Right cardiac atrium (tissue), 5 donors: Measurements from ENCODE around the gene TXN. TPM values are rescaled to one million over a fixed set of nuclear protein-coding genes. Genes with fewer than 3 reads are reported as not detected.

ENCODE experiments used
- ATAC-seq, 2 donors: fragments of 200-7000 bp; cut with Tn5 transposase; one replicate each; pipeline versions ENCODE4 v1.8.0 to v1.9.1; 2020; ENCODE audit warnings: moderate library complexity in 2 of 2, mild to moderate bottlenecking in 1 of 2
- DNase-seq, 3 donors: peaks; one replicate each; pipeline ENCODE4 v3.0.0-alpha.2; 2020
- H3K27ac ChIP-seq: one replicate; pipeline ENCODE4 v1.5.1; 2013; ENCODE audit warnings: mild to moderate bottlenecking, low read length, control low read depth, moderate library complexity
- H3K27me3 ChIP-seq: one replicate; pipeline ENCODE4 v1.6.1; 2013; ENCODE audit not compliant: control insufficient read depth, insufficient read depth
- H3K4me1 ChIP-seq: one replicate; pipeline ENCODE4 v1.6.1; 2013; ENCODE audit warnings: low read length; ENCODE audit not compliant: control insufficient read depth, insufficient read depth
- H3K4me3 ChIP-seq: one replicate; pipeline ENCODE4 v1.5.1; 2013; ENCODE audit warnings: low read length, control low read depth
- H3K9me3 ChIP-seq: one replicate; pipeline ENCODE4 v1.6.1; 2013; ENCODE audit warnings: low read length; ENCODE audit not compliant: control insufficient read depth
- WGBS: extraction: QIAGEN DNeasy Blood & Tissue Kit; methylation state at CpG from one replicate; pipeline ENCODE4 v1.1.7; 2013; 5-methylcytosine and 5-hydroxymethylcytosine counted together
- intact Hi-C, 4 donors: fragments of 100-400 bp; cut with DNase I; formaldehyde crosslinking; loops; one replicate each; pipeline versions ENCODE4 v1.11.0 to v1.14.0; 2022 to 2023
- long read RNA-seq, 4 donors: library from polyadenylated mRNA; unstranded; transcript quantifications; one replicate each; pipeline ENCODE4 v2.0.0, GENCODE V29; 2020 to 2021
- polyA plus RNA-seq: library from polyadenylated mRNA; stranded (reverse); fragments of 200-250 nt; gene quantifications from one replicate; pipeline ENCODE4 v1.2.3, GENCODE V29; 2013
- total RNA-seq, 4 donors: library from RNA; stranded (reverse); fragmentation: NEBNext Ultra II Directional; extraction: Animal tissue kit (Norgen Biotek cat#: 25700); gene quantifications; one replicate each; pipeline ENCODE4 v1.2.1, GENCODE V29; 2021
- donor health status: healthy with polysubstance abuse.
- donor health status: DM: no; HTN: yes; CAD: no.
- donor health status: DM: no; HTN: no; CAD: no.
- donor health status: DM: no; HTN: yes; CAD: no; lungs with severe emphysema.
- donor health status: DM: yes; HTN: yes; CAD: no.

The TXN gene
- total RNA-seq (10 to 100 TPM; 59.0 to 78.5 (median 64.6) TPM), polyA plus RNA-seq (95.1 TPM)
- long read RNA-seq, donor 1, transcript TXN-202 (5 exons, 869 nt), result major isoform, 36 of 36 reads
- long read RNA-seq, donor 1, partial matches to known transcripts, result 0 of 36 reads
- long read RNA-seq, donor 1, other reads (novel, unspliced or antisense), result 0 of 36 reads
- long read RNA-seq, donor 2, transcript TXN-202 (5 exons, 869 nt), result major isoform, 34 of 34 reads
- long read RNA-seq, donor 2, partial matches to known transcripts, result 0 of 34 reads
- long read RNA-seq, donor 2, other reads (novel, unspliced or antisense), result 0 of 34 reads
- long read RNA-seq, donor 3, transcript TXN-202 (5 exons, 869 nt), result major isoform, 14 of 14 reads
- long read RNA-seq, donor 3, partial matches to known transcripts, result 0 of 14 reads
- long read RNA-seq, donor 3, other reads (novel, unspliced or antisense), result 0 of 14 reads
- long read RNA-seq, donor 4, transcript TXN-202 (5 exons, 869 nt), result major isoform, 29 of 30 reads
- long read RNA-seq, donor 4, partial matches to known transcripts, result 0 of 30 reads
- long read RNA-seq, donor 4, other reads (novel, unspliced or antisense), result 1 of 30 reads

DNA sequence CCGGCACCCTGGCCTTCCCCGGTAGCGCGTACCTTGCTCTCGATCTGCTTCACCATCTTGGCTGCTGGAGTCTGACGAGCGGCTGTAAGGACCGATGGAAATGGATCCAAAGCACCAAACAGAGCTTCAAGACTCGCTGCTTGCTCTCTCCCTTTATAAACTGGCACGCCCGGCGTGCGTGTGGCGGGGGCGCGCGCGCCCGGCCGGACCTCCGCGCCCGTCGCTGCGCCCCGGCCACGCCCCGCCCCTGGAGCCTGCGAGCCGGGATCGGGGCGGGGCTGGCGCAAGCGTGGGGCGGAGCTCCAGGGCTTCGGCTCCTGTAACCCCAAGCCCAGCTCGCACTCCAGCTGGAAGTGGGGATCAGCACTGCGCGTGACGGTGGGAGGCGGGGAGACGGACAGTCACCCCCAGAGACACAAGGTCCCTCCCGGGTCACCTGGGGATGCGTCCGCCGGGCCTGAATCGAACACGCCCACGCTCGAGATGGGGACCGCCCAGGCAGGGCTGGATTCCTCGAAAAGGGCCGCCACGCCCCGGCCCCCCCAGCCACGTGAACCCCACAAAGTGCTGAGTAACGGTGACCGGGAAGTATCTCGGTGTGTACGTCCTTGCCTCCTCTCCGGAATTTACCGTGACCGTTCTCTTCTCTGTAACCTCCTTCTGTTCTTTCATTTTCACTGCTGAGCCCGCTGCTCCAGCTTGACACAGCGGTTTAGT lies at the start of gene TXN:
TSS of gene TXN (minus strand) at position 128 of the 717 bp plus-strand sequence. CDS start at position 56, 72 bp downstream.
- intact Hi-C loops, result no loop called here

DNA sequence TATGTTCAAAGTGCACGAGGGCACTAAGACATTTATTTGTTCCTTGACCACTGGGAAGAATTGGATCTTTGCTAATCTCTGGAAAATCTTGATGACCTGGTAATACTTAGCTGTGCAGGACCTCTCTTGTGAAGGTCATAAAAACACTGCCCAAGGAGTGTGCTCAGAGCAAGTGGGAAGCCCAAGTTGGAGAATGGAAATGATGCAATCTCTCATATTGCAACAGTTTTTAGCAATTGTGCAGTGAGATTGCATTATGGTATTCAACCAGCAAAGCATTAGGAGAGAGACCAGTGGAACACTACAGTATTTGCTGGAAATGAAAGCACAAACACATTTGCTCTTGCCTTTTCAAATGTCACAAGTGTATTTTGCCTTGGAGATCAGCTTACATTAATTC lies 46.8 kb upstream of the TXN start:
- no peaks in the 10 kb centered on the region for H3K9me3 ChIP-seq
- no peaks in the 10 kb centered on the region for H3K4me1 ChIP-seq
- no peak overlapping the region for H3K4me3 ChIP-seq
- ATAC-seq (no peak), DNase-seq (no peak)
- H3K27me3 ChIP-seq, result no peaks in the 10 kb centered on the region
- H3K27ac ChIP-seq, result no peak overlapping the region
- WGBS, result 80% methylated on average over 1 of the region's 1 CpG
- intact Hi-C loops, result no loop called here

More for the DNA sequence above, at the start of gene TXN:
- peak within 1 kb of the TSS; percentile 81 for H3K4me3 ChIP-seq
- no peaks in the 10 kb centered on the region for H3K27me3 ChIP-seq
- H3K9me3 ChIP-seq, result no peaks in the 10 kb centered on the region
- DNase-seq (peak; percentile 94 to 98 (median 96)), ATAC-seq (peak; percentile 95 to 96)
- WGBS, result under 1% methylated on average over 65 of the region's 65 CpGs
- H3K27ac ChIP-seq, result peak within 1 kb of the TSS; percentile 75
- H3K4me1 ChIP-seq, result peaks cover 7% of the 10 kb centered on the region

DNA sequence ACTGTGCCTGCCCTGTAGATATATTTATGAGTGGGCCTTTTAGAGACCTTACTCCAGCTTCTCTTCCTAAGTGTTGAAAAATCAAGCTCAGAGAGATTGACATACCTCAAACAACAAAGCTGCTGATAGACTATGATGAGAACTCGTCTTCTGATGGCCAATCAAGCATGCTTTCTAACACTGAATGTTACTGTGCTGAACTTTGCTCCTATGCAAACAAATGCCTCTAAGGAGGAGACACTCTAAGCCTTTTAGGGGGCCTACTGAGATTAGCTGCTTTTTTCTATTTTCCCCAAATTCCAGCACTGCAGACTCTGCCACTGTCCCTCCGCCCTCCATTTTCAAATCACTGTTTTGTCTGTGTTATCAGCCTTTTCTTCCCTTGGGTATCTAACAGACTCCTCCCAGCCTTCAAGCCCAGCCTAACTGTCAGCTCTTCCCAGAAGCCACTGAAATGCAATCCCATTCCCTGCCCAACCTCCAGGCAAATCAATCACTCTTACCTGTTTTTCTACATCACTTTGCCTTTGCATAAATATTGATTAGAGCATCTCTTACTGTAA lies 41.8 kb upstream of the TXN start:
- WGBS, result 38% methylated on average over 2 of the region's 2 CpGs
- no peaks in the 10 kb centered on the region for H3K27me3 ChIP-seq

DNA sequence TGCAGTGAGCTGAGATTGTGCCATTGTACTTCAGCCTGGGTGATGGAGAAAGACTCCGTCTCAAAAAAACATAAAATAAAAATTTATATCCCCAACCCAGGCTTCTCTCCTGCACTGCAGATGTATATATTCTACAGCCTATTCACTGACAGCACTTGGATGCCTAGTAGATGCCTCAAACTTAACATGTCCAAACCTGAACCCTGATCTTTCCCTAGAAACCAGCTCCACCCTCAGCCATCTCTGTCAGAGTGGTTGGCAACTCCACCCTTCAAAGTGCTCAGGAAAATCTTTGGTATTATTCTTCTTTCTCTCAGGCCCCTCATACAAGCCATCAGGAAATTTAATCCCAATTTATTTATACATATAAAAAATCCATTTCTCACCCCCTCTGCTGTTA lies 36.9 kb upstream of the TXN start:
- no peak for ATAC-seq
- Histone ChIP-seq H3K9me3 (no peaks in the 10 kb centered on the region), H3K27ac (no peak overlapping the region), H3K27me3 (no peaks in the 10 kb centered on the region), H3K4me1 (no peaks in the 10 kb centered on the region), H3K4me3 (no peak overlapping the region)
- 98% methylated on average over 1 of the region's 1 CpG for WGBS
- DNase-seq, result no peak
- intact Hi-C loops, result no loop called here

More for the DNA sequence above, 41.8 kb upstream of the TXN start:
- no peak overlapping the region for H3K27ac ChIP-seq
- H3K4me3 ChIP-seq, result no peak overlapping the region
- no peak for DNase-seq
- no peaks in the 10 kb centered on the region for H3K4me1 ChIP-seq
- no peak for ATAC-seq
- intact Hi-C loops, result no loop called here
- no peaks in the 10 kb centered on the region for H3K9me3 ChIP-seq

DNA sequence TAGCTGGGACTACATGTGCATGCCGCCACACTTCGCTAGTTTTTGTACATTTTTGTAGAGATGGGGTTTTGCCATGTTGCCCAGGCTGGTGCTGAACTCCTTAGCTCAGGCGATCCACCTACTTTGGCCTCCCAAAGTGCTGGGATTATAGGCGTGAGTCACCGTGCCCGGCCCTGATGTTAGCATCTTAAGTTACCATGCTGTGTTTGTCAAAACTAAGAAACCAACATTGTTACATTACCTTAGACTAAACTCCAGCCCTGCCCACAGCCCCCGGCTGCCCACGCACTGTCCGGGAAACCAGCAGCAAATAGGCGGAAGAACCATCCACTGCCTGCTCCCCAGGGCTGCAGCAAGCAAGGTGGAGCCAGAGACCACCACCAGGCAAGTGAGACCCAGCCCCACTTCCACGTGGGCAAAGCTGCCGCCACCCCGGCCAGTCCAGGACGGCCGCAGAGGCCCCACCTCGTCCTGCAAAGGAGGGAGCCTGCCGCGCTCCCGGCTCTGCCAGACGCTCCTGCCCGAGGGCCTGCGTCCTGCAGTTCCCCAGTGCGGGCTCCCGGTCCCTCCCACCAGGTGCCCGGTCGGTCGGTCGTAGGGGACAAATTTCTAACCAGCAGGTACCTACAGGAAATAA lies 35.7 kb upstream of the TXN start:
- no peak for DNase-seq
- intact Hi-C loops, result no loop called here
- no peak for ATAC-seq

GRCh38 chr9:110290001-110290400 lies 33.7 kb upstream of the TXN start:
- no peak for DNase-seq
- ATAC-seq, result no peak
- Histone ChIP-seq H3K27ac (no peak overlapping the region), H3K9me3 (no peaks in the 10 kb centered on the region), H3K27me3 (no peaks in the 10 kb centered on the region), H3K4me3 (no peak overlapping the region), H3K4me1 (no peaks in the 10 kb centered on the region)
- 77% methylated on average over 1 of the region's 1 CpG for WGBS
- intact Hi-C loops, result no loop called here

More for the DNA sequence above, 35.7 kb upstream of the TXN start:
- Histone ChIP-seq H3K4me1 (no peaks in the 10 kb centered on the region), H3K4me3 (no peak overlapping the region), H3K27ac (no peak overlapping the region), H3K9me3 (no peaks in the 10 kb centered on the region), H3K27me3 (no peaks in the 10 kb centered on the region)
- WGBS, result 88% methylated on average over 28 of the region's 28 CpGs

- no peak for ATAC-seq
- no peak overlapping the region for H3K27ac ChIP-seq
- no peaks in the 10 kb centered on the region for H3K4me1 ChIP-seq
- no peak for DNase-seq
- no peaks in the 10 kb centered on the region for H3K9me3 ChIP-seq
- H3K27me3 ChIP-seq, result no peaks in the 10 kb centered on the region
- intact Hi-C loops, result no loop called here
- WGBS, result 82% methylated on average over 4 of the region's 4 CpGs
- no peak overlapping the region for H3K4me3 ChIP-seq
These were observed 32.2 kb upstream of the TXN start for GRCh38 chr9:110288503-110288902.

DNA sequence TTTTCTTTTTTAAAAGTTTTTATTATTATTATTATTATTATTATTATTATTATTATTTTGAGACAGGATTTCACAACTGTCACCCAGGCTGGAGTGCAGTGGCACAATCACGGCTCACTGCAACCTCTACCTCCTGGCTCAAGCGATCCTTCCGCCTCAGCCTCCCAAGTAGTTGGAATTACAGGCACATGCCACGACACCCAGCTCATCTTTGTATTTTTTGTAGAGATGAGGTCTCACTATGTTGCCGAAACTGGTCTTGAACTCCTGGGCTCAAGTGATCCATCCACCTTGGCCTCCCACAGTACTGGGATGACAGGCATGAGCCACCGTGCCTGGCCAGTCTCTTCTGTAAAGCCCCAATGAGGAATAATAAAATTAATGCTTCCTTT lies 31.0 kb upstream of the TXN start:
- ATAC-seq (no peak), DNase-seq (no peak)
- Histone ChIP-seq H3K4me1 (no peaks in the 10 kb centered on the region), H3K27ac (no peak overlapping the region), H3K4me3 (no peak overlapping the region), H3K9me3 (no peaks in the 10 kb centered on the region), H3K27me3 (no peaks in the 10 kb centered on the region)
- intact Hi-C loops, result no loop called here
- WGBS, result 94% methylated on average over 6 of the region's 6 CpGs

- intact Hi-C loops, result no loop called here
- DNase-seq, result no peak
- H3K9me3 ChIP-seq, result no peaks in the 10 kb centered on the region
- no peak for ATAC-seq
- no peaks in the 10 kb centered on the region for H3K27me3 ChIP-seq
- no peak overlapping the region for H3K4me3 ChIP-seq
- H3K4me1 ChIP-seq, result no peaks in the 10 kb centered on the region
- 90% methylated on average over 6 of the region's 6 CpGs for WGBS
- H3K27ac ChIP-seq, result no peak overlapping the region
These were observed 28.0 kb upstream of the TXN start for GRCh38 chr9:110284211-110284844.

GRCh38 chr9:110283751-110284150 lies 27.4 kb upstream of the TXN start:
- H3K4me3 ChIP-seq, result no peak overlapping the region
- H3K27me3 ChIP-seq, result no peaks in the 10 kb centered on the region
- intact Hi-C loops, result no loop called here
- no peaks in the 10 kb centered on the region for H3K9me3 ChIP-seq
- no peak overlapping the region for H3K27ac ChIP-seq
- 56% methylated on average over 1 of the region's 1 CpG for WGBS
- DNase-seq (no peak), ATAC-seq (no peak)
- H3K4me1 ChIP-seq, result no peaks in the 10 kb centered on the region
